Measurements from ENCODE around the gene NEK8.
"Not testable (repeated sequence)": the region's sequence is repeated elsewhere in the genome, so short reads cannot be mapped to it uniquely, and the experiment has no call there.

NEK8 gene

GRCh38 chr17:28773736-28774135, 45.1 kb downstream of the NEK8 start:
- no peak overlapping the region for H3K4me3 ChIP-seq (ENCODE audit: low read depth, low read length)
- no peak for TF ChIP-seq CTCF (IDR thresholded peaks at IDR 0.05; ENCODE audit: borderline replicate concordance, insufficient read depth, low read depth, low read length)

GRCh38 chr17:28774206-28774605, 45.6 kb downstream of the NEK8 start:
- H3K4me3 ChIP-seq (ENCODE audit: low read depth, low read length) = no peak overlapping the region
- no peak for TF ChIP-seq CTCF (IDR thresholded peaks at IDR 0.05; ENCODE audit: borderline replicate concordance, insufficient read depth, low read depth, low read length)

GRCh38 chr17:28777178-28777577, 48.6 kb downstream of the NEK8 start:
- no peak overlapping the region for H3K4me3 ChIP-seq (ENCODE audit: low read depth, low read length)
- no peak for TF ChIP-seq CTCF (IDR thresholded peaks at IDR 0.05; ENCODE audit: borderline replicate concordance, insufficient read depth, low read depth, low read length)

- not testable (repeated sequence) for H3K4me3 ChIP-seq (ENCODE audit: low read depth, low read length)
Observed at GRCh38 chr17:28779601-28780000, 51.0 kb downstream of the NEK8 start.

- no peak for TF ChIP-seq CTCF (IDR thresholded peaks at IDR 0.05; ENCODE audit: borderline replicate concordance, insufficient read depth, low read depth, low read length)
- no peak overlapping the region for H3K4me3 ChIP-seq (ENCODE audit: low read depth, low read length)
Observed at GRCh38 chr17:28783161-28783560, 54.6 kb downstream of the NEK8 start.

- TF ChIP-seq CTCF (IDR thresholded peaks at IDR 0.05; ENCODE audit: borderline replicate concordance, insufficient read depth, low read depth, low read length) = no peak
- H3K4me3 ChIP-seq (ENCODE audit: low read depth, low read length) = no peak overlapping the region
Observed at GRCh38 chr17:28788100-28788499, 59.5 kb downstream of the NEK8 start.
